ENCODE results near the gene SKI. TPM values are rescaled to one million over a fixed set of nuclear protein-coding genes. Genes with fewer than 3 reads are reported as not detected.

Gene SKI
- total RNA-seq, 1 experiment from 2014 or later = 89.5 TPM

GRCh38 chr1:2324553-2325366 lies 96.6 kb downstream of the SKI start:
- no peak overlapping the region for H2BK20ac ChIP-seq (ENCODE audit: low read depth, low read length, poor library complexity, severe bottlenecking)
- TF ChIP-seq CTCF (conservative IDR thresholded peaks at IDR 0.05) = no peak
- no peak overlapping the region for H3K18ac ChIP-seq (ENCODE audit: insufficient read length, low read depth, low read length)
- H2AFZ ChIP-seq (ENCODE audit: low read length) = no peak overlapping the region
- H3K23ac ChIP-seq (ENCODE audit: insufficient read length, low read depth, low read length) = no peak overlapping the region
- Mint-ChIP-seq H3K27ac (no peak overlapping the region; a peak in 2 of 7 replicates), H3K4me1 (peaks cover 0 to 8% of the 10 kb centered on the region in 2 experiments; a peak in 2 of 4 replicates), H3K27me3 (ENCODE audit: low read depth) (peaks cover 6% of the 10 kb centered on the region), H3K36me3 (ENCODE audit: insufficient read depth in 1 of 3, low read depth in 3 of 3) (no peaks in the 10 kb centered on the region; a peak in 2 of 7 replicates), H3K9me3 (0 out of 5 replicates have a peak, but pooled peaks cover 0 to 2% of the 10 kb centered on the region in 2 experiments), H3K4me3 (no peak overlapping the region)
- no peak overlapping the region for H4K5ac ChIP-seq (ENCODE audit: insufficient read length, low read depth, low read length)
- H2AK5ac ChIP-seq (ENCODE audit: insufficient read length, low read length) = no peak overlapping the region
- H3T11ph ChIP-seq (ENCODE audit: low read length) = no peak overlapping the region
- no peak overlapping the region for H2BK12ac ChIP-seq (ENCODE audit: insufficient read length, low read depth, low read length)
- no peak overlapping the region for H3K9ac ChIP-seq (ENCODE audit: extremely low read depth, insufficient read length, low read length)
- H3K56ac ChIP-seq (ENCODE audit: insufficient read length, low read depth, low read length) = no peak overlapping the region
- H3K9me3 ChIP-seq (ENCODE audit: control insufficient read depth, low read depth, low read length) = no peaks in the 10 kb centered on the region
- H3K27ac ChIP-seq (ENCODE audit: insufficient read length, low read depth, low read length) = no peak overlapping the region
- H3K23me2 ChIP-seq (ENCODE audit: insufficient read length, low read depth, low read length, poor library complexity, severe bottlenecking) = no peaks in the 10 kb centered on the region
- DNase-seq = no peak
- no peaks in the 10 kb centered on the region for H3K27me3 ChIP-seq (ENCODE audit: insufficient read depth, low read length)
- H2BK15ac ChIP-seq (ENCODE audit: low read depth, low read length) = no peak overlapping the region
- H4K91ac ChIP-seq (ENCODE audit: insufficient read length, low read depth, low read length) = no peak overlapping the region
- no peak overlapping the region for H3K4me2 ChIP-seq (ENCODE audit: insufficient read depth, insufficient read length, low read length)
- no peak overlapping the region for H4K8ac ChIP-seq (replicated peaks; ENCODE audit: insufficient read length, low read depth, low read length)
- H2BK5ac ChIP-seq (ENCODE audit: insufficient read length, low read length) = no peak overlapping the region
- no peaks in the 10 kb centered on the region for H3K4me1 ChIP-seq (ENCODE audit: insufficient read depth, low read length)
- no peak overlapping the region for H3K4ac ChIP-seq (ENCODE audit: low read depth, low read length)
- no peak overlapping the region; the same call in 1 of the 2 replicates for H3K14ac ChIP-seq (ENCODE audit: insufficient read depth, low read length)
- no peaks in the 10 kb centered on the region for H3K79me2 ChIP-seq (ENCODE audit: insufficient read depth, low read length)
- H4K20me1 ChIP-seq (ENCODE audit: control insufficient read depth, insufficient read depth, insufficient read length) = no peaks in the 10 kb centered on the region
- no CpG with 5 or more reads among the region's 18 CpGs for WGBS (ENCODE audit: extremely low coverage, insufficient read length, low lambda C conversion rate)
- H3K79me1 ChIP-seq (ENCODE audit: insufficient read depth, low read depth, low read length, poor library complexity, severe bottlenecking) = no peaks in the 10 kb centered on the region
- H2BK120ac ChIP-seq (ENCODE audit: low read depth, low read length, poor library complexity, severe bottlenecking) = no peak overlapping the region
